HEK293 (cell line): ENCODE data around the gene UPB1.

Source experiments
- CTCF ChIA-PET: fragments of 350-600 bp; formaldehyde crosslinking; extraction: SDS; loops from one replicate; lab custom pipeline; 2021; ENCODE audit warnings: antibody characterized with exemption; lab: Yijun Ruan, JAX
- POLR2A ChIA-PET: fragments of 300-600 bp; formaldehyde crosslinking; extraction: SDS; loops from one replicate; lab custom pipeline; 2020; ENCODE audit warnings: antibody characterized with exemption, inconsistent platforms; lab: Yijun Ruan, JAX
- H3K27ac ChIP-seq: fragments of 200-500 bp; sonication (Bioruptor generic); 2 replicates; pipeline ENCODE4 v1.5.1; 2014; ENCODE audit warnings: low read depth, low read length, control low read depth, inconsistent platforms; ENCODE audit errors: extremely low read depth
- H3K36me3 ChIP-seq, 2 experiments: fragments of 200-500 bp in 1 of 2; sonication (Bioruptor generic) in 1 of 2; 1 replicate in 1 of 2; 2 replicates in 1 of 2; pipeline ENCODE4 v1.5.1; 2014 to 2017; ENCODE audit warnings: inconsistent platforms in 2 of 2, low read length in 2 of 2; ENCODE audit not compliant: control insufficient read depth in 2 of 2, insufficient read depth in 1 of 2
- H3K4me1 ChIP-seq: fragments of 200-500 bp; sonication (Bioruptor generic); 2 replicates; pipeline ENCODE4 v1.5.1; 2014; ENCODE audit warnings: mild to moderate bottlenecking, low read length, inconsistent platforms; ENCODE audit not compliant: control insufficient read depth, insufficient read depth
- H3K4me3 ChIP-seq: 2 replicates; pipeline ENCODE4 v1.5.1; 2011; ENCODE audit warnings: low read depth, mild to moderate bottlenecking, control low read depth, low read length, moderate library complexity
- H3K9me3 ChIP-seq: fragments of 200-500 bp; sonication (Bioruptor generic); 2 replicates; pipeline ENCODE4 v1.5.1; 2014; ENCODE audit warnings: low read depth, low read length, inconsistent platforms; ENCODE audit not compliant: control insufficient read depth, insufficient read depth
- BCL11B ChIP-seq: fragments of 450-650 bp; formaldehyde crosslinking; IDR thresholded peaks from 2 replicates; pipeline ENCODE4 v1.5.1; 2016; ENCODE audit warnings: low read depth, missing biosample characterization, missing genetic modification characterization
- GFI1B ChIP-seq: fragments of 450-650 bp; formaldehyde crosslinking; IDR thresholded peaks from 2 replicates; pipeline ENCODE4 v1.5.1; 2016; ENCODE audit warnings: missing biosample characterization, missing genetic modification characterization
- KLF1 ChIP-seq: fragments of 450-650 bp; formaldehyde crosslinking; IDR thresholded peaks from 2 replicates; pipeline ENCODE4 v1.5.1; 2016; ENCODE audit warnings: missing biosample characterization, missing genetic modification characterization
- KLF8 ChIP-seq: fragments of 450-650 bp; formaldehyde crosslinking; IDR thresholded peaks from 2 replicates; pipeline ENCODE4 v1.5.1; 2016; ENCODE audit warnings: missing biosample characterization, missing genetic modification characterization
- PRDM1 ChIP-seq: fragments of 450-650 bp; formaldehyde crosslinking; IDR thresholded peaks from 2 replicates; pipeline ENCODE4; 2016; ENCODE audit warnings: missing biosample characterization, missing genetic modification characterization
- SCRT2 ChIP-seq: fragments of 450-650 bp; formaldehyde crosslinking; IDR thresholded peaks from 2 replicates; pipeline ENCODE4 v1.5.1; 2016; ENCODE audit warnings: missing biosample characterization, missing genetic modification characterization
- ZBTB17 ChIP-seq: fragments of 450-650 bp; formaldehyde crosslinking; IDR thresholded peaks from 2 replicates; pipeline ENCODE4 v1.5.1; 2016; ENCODE audit warnings: missing biosample characterization, missing genetic modification characterization
- ZBTB48 ChIP-seq: fragments of 450-650 bp; formaldehyde crosslinking; IDR thresholded peaks from 2 replicates; pipeline ENCODE4 v1.5.1; 2016; ENCODE audit warnings: missing biosample characterization, missing genetic modification characterization
- ZEB2 ChIP-seq: fragments of 450-650 bp; formaldehyde crosslinking; IDR thresholded peaks from 2 replicates; pipeline ENCODE4 v1.5.1; 2016; ENCODE audit warnings: missing biosample characterization, missing genetic modification characterization
- ZNF155 ChIP-seq: fragments of 450-650 bp; formaldehyde crosslinking; IDR thresholded peaks from 2 replicates; pipeline ENCODE4 v1.5.1; 2016; ENCODE audit warnings: missing biosample characterization, missing genetic modification characterization
- ZNF174 ChIP-seq: fragments of 450-650 bp; formaldehyde crosslinking; IDR thresholded peaks from 2 replicates; pipeline ENCODE4 v1.5.0; 2017; ENCODE audit warnings: missing biosample characterization, mild to moderate bottlenecking, missing genetic modification characterization
- ZNF2 ChIP-seq: fragments of 450-650 bp; formaldehyde crosslinking; IDR thresholded peaks from 2 replicates; pipeline ENCODE4 v1.5.1; 2016; ENCODE audit warnings: missing biosample characterization, missing genetic modification characterization
- ZNF274 ChIP-seq, 2 experiments: fragments of 200-500 bp in 1 of 2; fragments of 450-650 bp in 1 of 2; sonication (Bioruptor generic) in 1 of 2; formaldehyde crosslinking in 1 of 2; IDR thresholded peaks; 2 replicates each; pipeline versions ENCODE4 v1.5.1 to v1.6.1; 2014 to 2016; ENCODE audit warnings: borderline replicate concordance in 1 of 2, inconsistent platforms in 1 of 2, low read length in 1 of 2, missing biosample characterization in 1 of 2, missing genetic modification characterization in 1 of 2
- ZNF311 ChIP-seq: fragments of 450-650 bp; formaldehyde crosslinking; IDR thresholded peaks from 2 replicates; pipeline ENCODE4 v1.5.1; 2017; ENCODE audit warnings: missing biosample characterization, missing genetic modification characterization, borderline replicate concordance
- ZNF341 ChIP-seq: fragments of 450-650 bp; formaldehyde crosslinking; IDR thresholded peaks from 2 replicates; pipeline ENCODE4; 2016; ENCODE audit warnings: low read depth, missing biosample characterization, missing genetic modification characterization
- ZNF37A ChIP-seq: fragments of 450-650 bp; IDR thresholded peaks from 2 replicates; pipeline ENCODE4 v1.5.1; 2018; ENCODE audit warnings: missing biosample characterization, missing genetic modification characterization
- ZNF548 ChIP-seq: fragments of 450-650 bp; formaldehyde crosslinking; IDR thresholded peaks from 2 replicates; pipeline ENCODE4 v1.5.1; 2016; ENCODE audit warnings: missing biosample characterization, missing genetic modification characterization
- ZNF555 ChIP-seq: fragments of 450-650 bp; formaldehyde crosslinking; conservative IDR thresholded peaks from 2 replicates; pipeline ENCODE4 v1.5.1; 2017; ENCODE audit warnings: missing biosample characterization, mild to moderate bottlenecking, missing genetic modification characterization, inconsistent platforms
- ZNF558 ChIP-seq: fragments of 450-650 bp; formaldehyde crosslinking; IDR thresholded peaks from 2 replicates; pipeline ENCODE4 v1.5.1; 2016; ENCODE audit warnings: missing biosample characterization, missing genetic modification characterization
- ZNF600 ChIP-seq: fragments of 450-650 bp; formaldehyde crosslinking; IDR thresholded peaks from 2 replicates; pipeline ENCODE4 v1.5.1; 2016; ENCODE audit warnings: missing biosample characterization, missing genetic modification characterization
- ZNF610 ChIP-seq: fragments of 450-650 bp; formaldehyde crosslinking; IDR thresholded peaks from 2 replicates; pipeline ENCODE4 v1.5.1; 2016; ENCODE audit warnings: missing biosample characterization, missing genetic modification characterization, borderline replicate concordance
- ZNF621 ChIP-seq: fragments of 450-650 bp; formaldehyde crosslinking; IDR thresholded peaks from 2 replicates; pipeline ENCODE4 v1.5.1; 2017; ENCODE audit warnings: missing biosample characterization, missing genetic modification characterization
- ZNF626 ChIP-seq: fragments of 450-650 bp; sonication (Bioruptor Pico); formaldehyde crosslinking; IDR thresholded peaks from 2 replicates; pipeline ENCODE4 v1.5.1; 2018; ENCODE audit warnings: missing biosample characterization, missing genetic modification characterization, inconsistent platforms
- ZNF664 ChIP-seq: fragments of 450-650 bp; formaldehyde crosslinking; IDR thresholded peaks from 2 replicates; pipeline ENCODE4 v1.5.1; 2016; ENCODE audit warnings: missing biosample characterization, missing genetic modification characterization
- ZXDB ChIP-seq: fragments of 450-650 bp; formaldehyde crosslinking; IDR thresholded peaks from 2 replicates; pipeline ENCODE4 v1.5.1; 2016; ENCODE audit warnings: missing biosample characterization, missing genetic modification characterization
- TF ChIP-seq, protein P1 (sequence below): fragments of 450-650 bp; formaldehyde crosslinking; IDR thresholded peaks from 2 replicates; pipeline ENCODE4; 2016; ENCODE audit warnings: missing biosample characterization, missing genetic modification characterization
- TF ChIP-seq, protein P2 (sequence below): fragments of 450-650 bp; formaldehyde crosslinking; IDR thresholded peaks from 2 replicates; pipeline ENCODE4 v1.5.1; 2016; ENCODE audit warnings: missing biosample characterization, missing genetic modification characterization
- TF ChIP-seq, protein P3 (sequence below): fragments of 450-650 bp; formaldehyde crosslinking; IDR thresholded peaks from 2 replicates; pipeline ENCODE4 v1.5.1; 2016; ENCODE audit warnings: missing biosample characterization, missing genetic modification characterization, low read depth

Gene UPB1

DNA sequence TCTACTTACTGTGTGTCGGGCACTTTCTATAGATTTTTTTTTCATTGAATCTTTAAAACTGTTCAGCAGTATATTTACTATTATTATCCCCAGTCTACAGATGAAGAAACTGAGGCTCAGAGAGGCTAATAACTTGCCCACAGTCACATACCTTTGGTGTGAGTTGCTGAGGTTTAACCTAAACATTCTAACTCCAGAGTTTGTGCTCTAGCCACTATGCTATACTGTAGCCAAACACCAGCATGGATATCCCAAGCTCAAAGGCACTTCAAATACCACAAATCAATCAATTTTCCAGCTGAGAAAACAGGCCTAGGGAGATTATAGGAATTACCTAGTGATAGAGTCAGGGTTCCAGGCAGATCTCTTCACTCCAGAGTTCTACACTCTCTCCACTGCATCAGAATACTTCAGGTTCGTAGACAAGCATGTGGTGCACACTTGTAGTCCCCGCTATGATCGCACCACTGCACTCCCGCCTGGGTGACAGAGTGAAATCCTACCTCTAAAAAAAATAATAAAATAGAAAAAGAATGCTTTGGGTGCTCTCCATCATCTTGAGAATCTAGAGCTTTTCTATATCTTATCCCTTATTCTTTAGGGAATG, 20.4 kb upstream of the UPB1 start:
- POLR2A ChIA-PET = no interaction called here
- no peak overlapping the region for H3K4me3 ChIP-seq
- H3K27ac ChIP-seq = no peak overlapping the region
- CTCF ChIA-PET = interaction anchor here (0.6 to 1.5 kb wide), 7 partner anchors 11 to 319 kb away, joined by 3 to 7 read pairs (median 4); no protein-coding TSS in a partner anchor
- TF ChIP-seq ZNF548 (tag by site-specific recombination) (no peak), GFI1B (tag by site-specific recombination) (no peak), ZNF274 (IDR thresholded peaks at IDR 0.05; ENCODE audit: low read length) (no peak), ZNF274 (tag by site-specific recombination; IDR thresholded peaks at IDR 0.05; ENCODE audit: borderline replicate concordance) (no peak), ZNF174 (tag by site-specific recombination) (no peak), ZNF311 (tag by site-specific recombination) (no peak), KLF8 (tag by site-specific recombination) (no peak), ZNF555 (no peak), ZNF37A (tag by site-specific recombination) (no peak), ZNF626 (tag by site-specific recombination) (no peak), BCL11B (tag by site-specific recombination) (no peak), KLF1 (tag by site-specific recombination) (no peak)
- TF ChIP-seq, protein P1, sequence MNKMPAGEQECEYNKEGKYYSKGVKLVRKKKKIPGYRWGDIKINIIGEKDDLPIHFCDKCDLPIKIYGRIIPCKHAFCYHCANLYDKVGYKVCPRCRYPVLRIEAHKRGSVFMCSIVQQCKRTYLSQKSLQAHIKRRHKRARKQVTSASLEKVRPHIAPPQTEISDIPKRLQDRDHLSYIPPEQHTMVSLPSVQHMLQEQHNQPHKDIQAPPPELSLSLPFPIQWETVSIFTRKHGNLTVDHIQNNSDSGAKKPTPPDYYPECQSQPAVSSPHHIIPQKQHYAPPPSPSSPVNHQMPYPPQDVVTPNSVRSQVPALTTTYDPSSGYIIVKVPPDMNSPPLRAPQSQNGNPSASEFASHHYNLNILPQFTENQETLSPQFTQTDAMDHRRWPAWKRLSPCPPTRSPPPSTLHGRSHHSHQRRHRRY (tag by site-specific recombination) = no peak
- TF ChIP-seq, protein P2, sequence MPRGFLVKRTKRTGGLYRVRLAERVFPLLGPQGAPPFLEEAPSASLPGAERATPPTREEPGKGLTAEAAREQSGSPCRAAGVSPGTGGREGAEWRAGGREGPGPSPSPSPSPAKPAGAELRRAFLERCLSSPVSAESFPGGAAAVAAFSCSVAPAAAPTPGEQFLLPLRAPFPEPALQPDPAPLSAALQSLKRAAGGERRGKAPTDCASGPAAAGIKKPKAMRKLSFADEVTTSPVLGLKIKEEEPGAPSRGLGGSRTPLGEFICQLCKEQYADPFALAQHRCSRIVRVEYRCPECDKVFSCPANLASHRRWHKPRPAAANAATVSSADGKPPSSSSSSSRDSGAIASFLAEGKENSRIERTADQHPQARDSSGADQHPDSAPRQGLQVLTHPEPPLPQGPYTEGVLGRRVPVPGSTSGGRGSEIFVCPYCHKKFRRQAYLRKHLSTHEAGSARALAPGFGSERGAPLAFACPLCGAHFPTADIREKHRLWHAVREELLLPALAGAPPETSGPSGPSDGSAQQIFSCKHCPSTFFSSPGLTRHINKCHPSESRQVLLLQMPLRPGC = no peak
- TF ChIP-seq, all 188 proteins: peak for 0
- H3K36me3 ChIP-seq = no peaks in the 10 kb centered on the region
- H3K4me1 ChIP-seq = no peaks in the 10 kb centered on the region
- H3K9me3 ChIP-seq = no peaks in the 10 kb centered on the region

DNA sequence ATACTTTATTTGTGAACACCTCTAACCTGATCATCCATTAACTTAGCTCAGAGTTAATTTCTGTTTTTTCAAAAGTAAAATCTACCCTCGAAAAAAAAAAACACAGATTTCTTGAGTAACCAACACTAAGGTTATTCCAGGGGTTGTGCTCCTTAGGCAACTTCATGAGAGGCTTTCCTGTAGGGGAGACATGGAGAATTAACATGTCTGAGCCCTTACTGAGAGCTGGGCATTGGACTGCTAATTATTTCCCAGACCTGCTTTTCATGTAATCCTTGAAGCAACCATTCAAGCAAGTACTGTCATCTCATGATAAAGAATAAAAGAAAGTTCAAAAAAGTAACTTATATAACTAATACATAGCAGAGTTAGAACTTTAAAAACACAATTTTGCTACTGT, 13.5 kb upstream of the UPB1 start:
- Histone ChIP-seq H3K4me3 (no peak overlapping the region), H3K36me3 (no peaks in the 10 kb centered on the region), H3K9me3 (no peaks in the 10 kb centered on the region), H3K4me1 (peaks cover 10% of the 10 kb centered on the region; the same call in 1 of the 2 replicates), H3K27ac (no peak overlapping the region)
- TF ChIP-seq ZXDB (tag by site-specific recombination) (no peak), ZBTB48 (peak; percentile 17; the same call in 1 of the 2 replicates)
- ChIA-PET POLR2A (no interaction called here), CTCF (interaction anchor here (1.0 to 1.4 kb wide), 2 partner anchors 21 to 79 kb away, joined by 3 to 9 read pairs; no protein-coding TSS in a partner anchor)

DNA sequence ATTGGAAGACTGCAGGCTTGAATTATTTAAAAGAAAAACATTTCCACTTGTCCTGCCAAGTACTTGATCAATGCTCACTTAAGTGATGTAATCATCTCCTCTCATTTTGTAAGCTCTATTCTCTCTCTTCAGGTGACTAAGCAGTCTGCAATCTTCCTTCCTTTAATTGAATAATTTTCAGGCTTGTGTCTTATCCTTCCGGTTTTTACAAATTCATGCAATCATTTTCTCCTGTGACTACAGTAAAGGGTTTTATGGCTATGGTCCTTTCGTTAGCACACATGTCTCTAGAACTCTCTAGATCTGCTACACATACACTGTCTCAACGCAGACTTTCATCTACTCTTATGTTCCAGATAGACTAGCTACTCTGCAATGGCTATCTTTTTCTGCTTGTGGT, 12.6 kb upstream of the UPB1 start:
- CTCF ChIA-PET = interaction anchor here (0.6 to 1.8 kb wide), 5 partner anchors 14 to 632 kb away, joined by 3 to 7 read pairs (median 3); no protein-coding TSS in a partner anchor

More for the DNA sequence above, 12.6 kb upstream of the UPB1 start:
- no peaks in the 10 kb centered on the region for H3K9me3 ChIP-seq
- POLR2A ChIA-PET = no interaction called here
- peaks cover 10% of the 10 kb centered on the region; the same call in 1 of the 2 replicates for H3K4me1 ChIP-seq
- H3K27ac ChIP-seq = no peak overlapping the region; the same call in 1 of the 2 replicates
- no peaks in the 10 kb centered on the region for H3K36me3 ChIP-seq
- H3K4me3 ChIP-seq = no peak overlapping the region
- 0 out of 2 replicates have a peak, but pooled peaks have one; percentile 5 for TF ChIP-seq ZNF558 (tag by site-specific recombination)
- peak; percentile 64; the same call in 1 of the 2 replicates for TF ChIP-seq ZEB2 (tag by site-specific recombination)
- TF ChIP-seq ZNF621 (tag by site-specific recombination) = no peak
- no peak for TF ChIP-seq ZNF155
- TF ChIP-seq SCRT2 (tag by site-specific recombination) = no peak
- TF ChIP-seq, protein P3, sequence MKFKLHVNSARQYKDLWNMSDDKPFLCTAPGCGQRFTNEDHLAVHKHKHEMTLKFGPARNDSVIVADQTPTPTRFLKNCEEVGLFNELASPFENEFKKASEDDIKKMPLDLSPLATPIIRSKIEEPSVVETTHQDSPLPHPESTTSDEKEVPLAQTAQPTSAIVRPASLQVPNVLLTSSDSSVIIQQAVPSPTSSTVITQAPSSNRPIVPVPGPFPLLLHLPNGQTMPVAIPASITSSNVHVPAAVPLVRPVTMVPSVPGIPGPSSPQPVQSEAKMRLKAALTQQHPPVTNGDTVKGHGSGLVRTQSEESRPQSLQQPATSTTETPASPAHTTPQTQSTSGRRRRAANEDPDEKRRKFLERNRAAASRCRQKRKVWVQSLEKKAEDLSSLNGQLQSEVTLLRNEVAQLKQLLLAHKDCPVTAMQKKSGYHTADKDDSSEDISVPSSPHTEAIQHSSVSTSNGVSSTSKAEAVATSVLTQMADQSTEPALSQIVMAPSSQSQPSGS (tag by site-specific recombination) = peak; percentile 61
- no peak for TF ChIP-seq ZBTB48
- peak; percentile 81 for TF ChIP-seq ZBTB17 (tag by site-specific recombination)
- no peak for TF ChIP-seq ZNF610 (tag by site-specific recombination)
- peak; percentile 80; the same call in 1 of the 2 replicates for TF ChIP-seq ZNF664 (tag by site-specific recombination)
- no peak for TF ChIP-seq ZNF341 (tag by site-specific recombination)
- TF ChIP-seq PRDM1 (tag by site-specific recombination) = peak; percentile 77
- no peak for TF ChIP-seq ZNF600 (tag by site-specific recombination)
- TF ChIP-seq ZNF37A (tag by site-specific recombination) = no peak
- no peak for TF ChIP-seq ZNF2 (tag by site-specific recombination)
